ENCODE data around the gene SHROOM2.

DNA sequence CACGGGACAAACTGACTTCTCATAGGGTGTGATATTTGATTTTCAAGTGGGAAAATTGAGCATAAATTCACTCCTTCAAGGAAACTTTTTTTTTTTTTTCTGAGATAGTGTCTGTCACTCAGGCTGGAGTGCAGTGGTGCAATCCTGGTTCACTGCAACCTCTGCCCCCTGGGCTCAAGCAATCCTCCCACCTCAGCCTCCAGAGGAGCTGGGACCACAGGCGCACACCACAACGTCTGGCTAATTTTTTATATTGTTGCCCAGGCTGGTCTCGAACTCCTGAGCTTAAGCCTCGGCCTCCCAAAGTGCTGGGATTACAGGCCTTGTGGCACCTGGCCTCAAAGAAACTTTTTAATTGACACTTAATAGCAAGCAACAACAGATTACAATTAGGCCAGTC is 194.7 kb downstream of the SHROOM2 start:
- no peak for TF ChIP-seq CTCF (IDR thresholded peaks at IDR 0.05)
- TF ChIP-seq POLR2A (IDR thresholded peaks at IDR 0.05), result no peak
